ENCODE results near the gene ENPP6.

Gene ENPP6

GRCh38 chr4:184066584-184067300 lies 150.9 kb downstream of the ENPP6 start:
- TF ChIP-seq EZH2phosphoT487 (conservative IDR thresholded peaks at IDR 0.05; ENCODE audit: low read length) (no peak), CTCF (IDR thresholded peaks at IDR 0.05; ENCODE audit: insufficient read depth, low read length, poor library complexity, severe bottlenecking) (no peak)
- no peaks in the 10 kb centered on the region for H3K9me3 ChIP-seq (ENCODE audit: insufficient read depth, low read length)
- H2AFZ ChIP-seq (ENCODE audit: low read depth, low read length, severe bottlenecking) = no peak overlapping the region
- no peaks in the 10 kb centered on the region for H3K36me3 ChIP-seq (ENCODE audit: low read length)
- no peak overlapping the region for H3K9ac ChIP-seq (ENCODE audit: low read length)
- no peaks in the 10 kb centered on the region for H3K27me3 ChIP-seq (ENCODE audit: low read length)
- H3F3A ChIP-seq (ENCODE audit: insufficient read depth) = no peaks in the 10 kb centered on the region
- no peak overlapping the region for H3K27ac ChIP-seq (ENCODE audit: low read depth, low read length)
- H3K4me3 ChIP-seq (ENCODE audit: insufficient read depth, low read length, poor library complexity, severe bottlenecking) = no peak overlapping the region
- no peak overlapping the region for H3K4me2 ChIP-seq (ENCODE audit: low read depth, low read length, poor library complexity, severe bottlenecking)
- H4K20me1 ChIP-seq (ENCODE audit: low read depth, low read length) = no peaks in the 10 kb centered on the region
- H3K9me2 ChIP-seq (replicated peaks; ENCODE audit: insufficient read depth, low read length) = no peaks in the 10 kb centered on the region
- H3K79me2 ChIP-seq (ENCODE audit: insufficient read depth, low read length) = no peaks in the 10 kb centered on the region

- Histone ChIP-seq H3K4me2 (ENCODE audit: low read depth, low read length, poor library complexity, severe bottlenecking) (no peak overlapping the region), H3F3A (ENCODE audit: insufficient read depth) (no peaks in the 10 kb centered on the region), H3K9ac (ENCODE audit: low read length) (no peak overlapping the region), H3K4me3 (ENCODE audit: insufficient read depth, low read length, poor library complexity, severe bottlenecking) (no peak overlapping the region), H3K9me2 (replicated peaks; ENCODE audit: insufficient read depth, low read length) (no peaks in the 10 kb centered on the region), H4K20me1 (ENCODE audit: low read depth, low read length) (no peaks in the 10 kb centered on the region), H2AFZ (ENCODE audit: low read depth, low read length, severe bottlenecking) (no peak overlapping the region), H3K27me3 (ENCODE audit: low read length) (no peaks in the 10 kb centered on the region), H3K79me2 (ENCODE audit: insufficient read depth, low read length) (no peaks in the 10 kb centered on the region), H3K36me3 (ENCODE audit: low read length) (no peaks in the 10 kb centered on the region), H3K9me3 (ENCODE audit: insufficient read depth, low read length) (no peaks in the 10 kb centered on the region), H3K27ac (ENCODE audit: low read depth, low read length) (no peak overlapping the region)
- no peak for TF ChIP-seq EZH2phosphoT487 (conservative IDR thresholded peaks at IDR 0.05; ENCODE audit: low read length)
- TF ChIP-seq CTCF (IDR thresholded peaks at IDR 0.05; ENCODE audit: insufficient read depth, low read length, poor library complexity, severe bottlenecking) = no peak
Observed at GRCh38 chr4:184064877-184065276, 152.8 kb downstream of the ENPP6 start.

GRCh38 chr4:184062769-184063168 lies 154.9 kb downstream of the ENPP6 start:
- H3K4me2 ChIP-seq (ENCODE audit: low read depth, low read length, poor library complexity, severe bottlenecking) = no peak overlapping the region
- no peaks in the 10 kb centered on the region for H3K36me3 ChIP-seq (ENCODE audit: low read length)
- TF ChIP-seq EZH2phosphoT487 (conservative IDR thresholded peaks at IDR 0.05; ENCODE audit: low read length) = no peak
- no peak for TF ChIP-seq CTCF (IDR thresholded peaks at IDR 0.05; ENCODE audit: insufficient read depth, low read length, poor library complexity, severe bottlenecking)
- no peaks in the 10 kb centered on the region for H3K9me3 ChIP-seq (ENCODE audit: insufficient read depth, low read length)
- no peaks in the 10 kb centered on the region for H4K20me1 ChIP-seq (ENCODE audit: low read depth, low read length)
- no peaks in the 10 kb centered on the region for H3K9me2 ChIP-seq (replicated peaks; ENCODE audit: insufficient read depth, low read length)
- no peak overlapping the region for H2AFZ ChIP-seq (ENCODE audit: low read depth, low read length, severe bottlenecking)
- no peak overlapping the region for H3K9ac ChIP-seq (ENCODE audit: low read length)
- no peaks in the 10 kb centered on the region for H3F3A ChIP-seq (ENCODE audit: insufficient read depth)
- H3K79me2 ChIP-seq (ENCODE audit: insufficient read depth, low read length) = no peaks in the 10 kb centered on the region
- H3K4me3 ChIP-seq (ENCODE audit: insufficient read depth, low read length, poor library complexity, severe bottlenecking) = no peak overlapping the region
- H3K27ac ChIP-seq (ENCODE audit: low read depth, low read length) = no peak overlapping the region
- no peaks in the 10 kb centered on the region for H3K27me3 ChIP-seq (ENCODE audit: low read length)
